Kidney capillary endothelial cell (primary cell): ENCODE results near the gene FASTKD3.

Experiments
- DNase-seq: peaks from one replicate; pipeline ENCODE4 v3.0.0-alpha.2; 2018; ENCODE audit warnings: low spot score

Gene FASTKD3

DNA sequence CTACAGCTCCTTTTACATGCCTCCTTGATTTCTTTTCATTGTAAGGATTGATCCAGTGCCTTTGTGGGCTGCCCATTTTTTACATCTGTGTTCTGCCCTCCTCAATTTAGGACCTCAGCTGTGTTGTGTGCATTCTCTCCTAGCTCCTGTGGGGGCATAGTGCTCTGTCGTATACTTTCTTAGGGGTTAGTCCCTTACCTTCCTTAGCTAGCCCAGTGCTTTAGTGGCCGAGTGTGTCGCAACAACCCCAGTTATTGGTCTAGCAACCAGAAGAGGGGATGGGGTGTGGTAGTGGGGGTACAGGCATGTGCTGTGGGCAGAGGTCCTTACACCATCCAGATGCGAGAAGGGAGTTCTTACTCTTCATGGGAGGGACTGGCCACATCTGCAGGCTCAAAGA lies 12.3 kb upstream of the FASTKD3 start:
- no peak for DNase-seq

DNA sequence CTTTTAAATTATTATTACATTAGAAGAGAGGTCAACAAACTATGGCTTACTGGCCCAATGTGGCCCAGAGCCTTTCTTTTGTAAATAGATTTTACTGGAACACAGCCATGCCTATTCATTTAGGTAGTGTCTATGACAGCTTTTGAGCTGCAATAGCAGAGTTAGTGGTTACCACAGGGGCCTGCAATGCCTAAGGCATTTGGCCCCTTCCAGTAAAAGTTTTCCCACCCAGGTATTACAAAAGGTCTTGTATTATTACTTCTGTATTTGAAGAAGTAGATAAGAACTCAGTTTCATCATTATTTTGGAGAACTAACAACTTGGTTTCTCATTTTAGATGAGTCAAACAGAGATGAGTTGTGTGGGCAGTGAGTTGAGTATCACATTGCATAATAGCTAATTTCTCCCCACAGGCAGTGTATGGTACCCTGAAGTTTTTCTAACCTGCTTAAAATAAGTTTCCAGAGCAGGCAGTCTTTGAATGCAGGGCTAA lies 9.6 kb upstream of the FASTKD3 start:
- no peak for DNase-seq

GRCh38 chr5:7877851-7878250 lies 9.0 kb upstream of the FASTKD3 start:
- no peak for DNase-seq

GRCh38 chr5:7876867-7877266 lies 8.0 kb upstream of the FASTKD3 start:
- no peak for DNase-seq

DNA sequence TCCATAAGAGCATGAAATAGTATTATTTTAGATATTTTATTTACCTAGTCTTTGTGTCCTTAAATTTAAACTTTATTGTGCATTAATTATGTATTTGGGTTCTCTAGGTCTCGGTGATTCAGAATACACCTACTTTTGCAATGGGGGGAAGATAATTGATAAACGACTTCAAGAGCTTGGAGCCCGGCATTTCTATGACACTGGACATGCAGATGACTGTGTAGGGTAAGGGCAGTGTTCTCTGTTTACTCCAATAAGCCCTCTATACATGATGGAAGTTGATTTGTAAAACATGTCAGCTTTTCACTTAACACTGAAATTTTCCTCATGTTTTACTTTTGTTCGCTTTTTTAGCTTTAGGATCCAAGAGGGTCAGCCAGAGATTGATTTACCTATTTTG lies 6.3 kb upstream of the FASTKD3 start:
- no peak for DNase-seq

GRCh38 chr5:7874639-7875038 lies 5.8 kb upstream of the FASTKD3 start:
- DNase-seq = no peak

- DNase-seq = no peak
Observed at GRCh38 chr5:7873216-7873615, 4.4 kb upstream of the FASTKD3 start.

DNA sequence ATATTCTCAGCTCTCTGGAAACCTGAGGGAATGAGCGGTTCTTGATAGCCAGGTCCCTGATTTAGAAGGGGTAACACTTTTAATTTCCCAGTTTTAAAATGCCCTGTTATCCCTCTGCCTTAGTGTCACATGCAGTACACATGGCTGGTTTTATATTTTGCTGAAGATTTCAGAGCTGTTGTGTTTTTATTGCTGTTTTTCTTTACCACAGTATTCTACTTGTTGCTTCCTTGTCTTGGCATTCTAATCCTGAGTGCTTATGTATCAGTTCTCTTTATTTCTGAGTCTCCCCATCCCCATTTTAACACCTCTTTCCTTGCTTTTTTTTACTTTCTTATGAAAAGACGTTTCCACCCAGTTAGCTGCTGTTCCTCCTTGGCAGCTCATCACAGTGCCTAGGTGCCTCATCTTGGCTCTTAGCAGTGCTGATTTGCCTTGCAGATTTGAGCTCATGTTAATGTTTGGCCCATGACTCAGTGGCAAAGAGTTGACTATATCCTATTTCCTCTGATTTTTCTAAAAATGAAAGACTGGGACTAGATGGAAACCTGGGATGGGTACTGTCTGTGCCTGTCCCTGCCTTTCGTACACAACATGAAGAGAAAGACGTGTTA lies 3.8 kb upstream of the FASTKD3 start:
- no peak for DNase-seq

GRCh38 chr5:7871653-7872052 lies 2.8 kb upstream of the FASTKD3 start:
- DNase-seq = no peak

- peak; percentile 11 for DNase-seq
Observed at GRCh38 chr5:7869474-7870136, 774 bp upstream of the FASTKD3 start.

GRCh38 chr5:7868427-7868772 lies 431 bp downstream of the FASTKD3 start:
- peak; percentile 16 for DNase-seq

- no peak for DNase-seq
Observed at GRCh38 chr5:7867260-7867659, 1.6 kb downstream of the FASTKD3 start.

GRCh38 chr5:7866196-7866595 lies 2.6 kb downstream of the FASTKD3 start:
- DNase-seq = no peak

- DNase-seq = no peak
Observed at GRCh38 chr5:7857926-7858632, 10.8 kb downstream of the FASTKD3 start.

- DNase-seq = no peak
Observed at GRCh38 chr5:7857361-7857760, 11.5 kb downstream of the FASTKD3 start.

DNA sequence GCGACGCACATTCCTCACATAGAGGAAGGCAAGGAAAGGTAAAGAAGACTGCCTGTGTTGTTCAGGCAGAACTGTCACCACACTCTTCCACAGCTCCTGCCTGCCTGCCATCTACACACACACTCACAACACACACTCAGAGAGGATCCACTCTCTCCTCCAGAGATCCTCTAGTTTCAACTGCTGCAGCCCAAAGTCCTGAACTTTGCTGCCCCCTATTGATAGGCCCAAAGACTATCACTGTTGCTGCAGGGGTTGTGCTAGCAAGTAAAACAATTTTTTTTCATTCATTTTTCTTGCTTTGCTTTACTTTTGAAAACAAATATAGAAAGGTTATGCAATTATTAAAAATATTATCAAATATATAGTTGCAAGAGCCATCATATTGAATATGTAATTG lies 12.0 kb downstream of the FASTKD3 start:
- DNase-seq = peak; percentile 29

DNA sequence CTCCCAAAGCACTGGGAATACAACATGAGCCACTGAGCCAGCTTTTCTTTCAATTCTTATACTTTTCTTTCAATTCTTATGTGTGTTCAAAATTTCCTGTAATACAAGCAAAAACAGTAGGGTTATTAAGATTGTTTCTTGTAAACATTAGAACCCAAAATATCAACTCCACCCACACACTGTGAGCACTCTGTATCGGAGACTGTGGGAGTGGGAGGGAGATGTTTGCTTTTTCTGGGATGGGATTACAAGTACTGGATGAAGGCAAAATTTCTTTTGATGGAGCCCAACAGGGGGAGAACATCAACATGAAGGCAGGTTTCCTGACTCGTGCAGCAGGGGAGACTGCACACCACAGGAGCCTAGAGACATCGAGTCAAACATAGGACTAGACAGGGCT lies 13.2 kb downstream of the FASTKD3 start:
- DNase-seq = no peak

DNA sequence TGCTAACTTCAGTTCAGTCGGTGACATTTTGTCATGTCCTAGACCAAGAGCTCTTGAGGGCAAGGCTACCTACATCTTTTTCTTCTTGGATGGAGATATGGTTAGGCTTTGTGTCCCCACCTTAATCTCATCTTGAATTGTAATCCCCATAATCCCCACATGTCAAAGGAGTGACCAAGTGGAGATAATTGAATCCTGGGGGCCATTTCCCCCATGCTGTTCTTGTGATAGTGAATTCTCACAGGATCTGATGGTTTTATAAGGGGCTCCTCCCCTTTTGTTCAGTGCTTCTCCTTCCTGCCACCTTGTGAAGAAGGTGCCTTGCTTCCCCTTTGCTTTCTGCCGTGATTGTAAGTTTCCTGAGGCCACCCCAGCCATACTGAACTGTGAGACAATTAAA lies 15.8 kb downstream of the FASTKD3 start:
- no peak for DNase-seq

- no peak for DNase-seq
Observed at GRCh38 chr5:7852542-7852941, 16.3 kb downstream of the FASTKD3 start.

- no peak for DNase-seq
Observed at GRCh38 chr5:7851617-7852289, 17.1 kb downstream of the FASTKD3 start.

- DNase-seq = no peak
Observed at GRCh38 chr5:7851240-7851592, 17.6 kb downstream of the FASTKD3 start.

DNA sequence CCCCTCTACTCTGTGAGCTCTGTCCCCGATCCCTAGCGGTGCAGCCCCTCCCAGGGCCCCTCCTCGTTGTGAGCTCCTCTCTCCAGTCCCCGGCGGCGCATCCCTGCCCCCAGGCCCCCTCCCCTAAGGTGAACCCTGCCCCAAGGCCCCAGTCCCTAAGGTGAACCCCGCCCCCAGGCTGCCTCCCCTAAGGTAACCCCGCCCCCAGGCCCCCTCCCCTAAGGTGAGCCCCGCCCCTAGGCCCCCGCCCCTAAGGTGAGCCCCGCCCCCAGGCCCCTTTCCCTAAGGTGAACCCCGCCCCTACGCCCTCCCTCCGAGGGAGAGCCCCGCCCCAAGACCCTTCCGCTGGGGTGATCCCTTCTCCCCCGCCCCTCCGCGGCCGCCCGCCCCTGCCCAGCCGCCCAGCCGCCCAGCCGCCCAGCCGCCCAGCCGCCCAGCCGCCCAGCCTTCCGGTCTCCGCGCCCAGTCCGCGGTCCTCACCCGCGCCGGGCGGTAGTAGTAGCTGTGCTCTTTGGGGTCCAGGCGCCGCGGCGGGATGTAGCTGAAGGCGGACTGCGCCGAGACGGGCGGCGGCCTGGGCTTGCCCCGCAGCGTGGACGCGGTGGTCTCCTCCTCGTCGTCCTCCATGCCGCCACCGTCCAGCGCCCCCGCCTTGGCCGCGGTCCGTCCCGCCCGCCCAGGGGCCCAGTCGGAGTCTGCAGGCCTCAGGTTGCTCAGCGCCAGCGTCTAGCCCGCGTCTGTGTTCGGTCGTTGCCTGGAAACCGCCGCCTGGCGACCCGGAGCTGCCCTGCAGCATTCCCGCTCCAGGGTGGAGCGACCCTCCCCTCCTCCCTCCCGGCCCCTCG lies 18.2 kb downstream of the FASTKD3 start, which contains the start of gene CFAP90:
CFAP90 (minus strand) TSS at position 739 of the 845 bp plus-strand sequence; CDS start at position 627, 112 bp downstream.
- DNase-seq = peak; percentile 28
